GM12874 (cell line): ENCODE data around the gene CACNA1F.

Experiments
- TF ChIP-seq, protein P1 (sequence below): IDR thresholded peaks from 2 replicates; pipeline ENCODE4 v1.5.1; 2011; ENCODE audit warnings: low read depth, mild to moderate bottlenecking, control low read depth, low read length, moderate library complexity; ENCODE audit not compliant: insufficient read depth

The CACNA1F gene

GRCh38 chrX:49247916-49248811, 15.0 kb upstream of the CACNA1F start:
- TF ChIP-seq, protein P1, sequence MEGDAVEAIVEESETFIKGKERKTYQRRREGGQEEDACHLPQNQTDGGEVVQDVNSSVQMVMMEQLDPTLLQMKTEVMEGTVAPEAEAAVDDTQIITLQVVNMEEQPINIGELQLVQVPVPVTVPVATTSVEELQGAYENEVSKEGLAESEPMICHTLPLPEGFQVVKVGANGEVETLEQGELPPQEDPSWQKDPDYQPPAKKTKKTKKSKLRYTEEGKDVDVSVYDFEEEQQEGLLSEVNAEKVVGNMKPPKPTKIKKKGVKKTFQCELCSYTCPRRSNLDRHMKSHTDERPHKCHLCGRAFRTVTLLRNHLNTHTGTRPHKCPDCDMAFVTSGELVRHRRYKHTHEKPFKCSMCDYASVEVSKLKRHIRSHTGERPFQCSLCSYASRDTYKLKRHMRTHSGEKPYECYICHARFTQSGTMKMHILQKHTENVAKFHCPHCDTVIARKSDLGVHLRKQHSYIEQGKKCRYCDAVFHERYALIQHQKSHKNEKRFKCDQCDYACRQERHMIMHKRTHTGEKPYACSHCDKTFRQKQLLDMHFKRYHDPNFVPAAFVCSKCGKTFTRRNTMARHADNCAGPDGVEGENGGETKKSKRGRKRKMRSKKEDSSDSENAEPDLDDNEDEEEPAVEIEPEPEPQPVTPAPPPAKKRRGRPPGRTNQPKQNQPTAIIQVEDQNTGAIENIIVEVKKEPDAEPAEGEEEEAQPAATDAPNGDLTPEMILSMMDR: no peak

DNA sequence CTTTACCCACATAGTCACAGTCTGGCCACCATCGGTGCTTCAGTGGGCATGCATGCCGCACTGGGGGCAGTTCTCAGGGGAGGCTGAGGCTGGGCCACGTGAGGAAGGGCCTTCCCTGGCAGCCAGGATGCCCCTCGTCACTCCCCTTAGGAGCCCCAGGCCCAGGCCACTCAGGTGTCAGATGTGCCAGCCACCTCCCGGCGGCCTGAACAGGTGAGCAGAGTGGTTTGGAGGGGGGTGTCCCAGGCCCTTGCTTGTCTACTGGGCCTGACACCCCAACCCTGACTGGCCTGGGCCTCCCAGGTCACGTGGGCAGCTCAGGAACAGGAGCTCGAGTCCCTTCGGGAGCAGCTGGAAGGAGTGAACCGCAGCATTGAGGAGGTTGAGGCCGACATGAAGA, 14.2 kb upstream of the CACNA1F start:
- TF ChIP-seq, protein P1: no peak

- TF ChIP-seq, protein P1: no peak
Observed at GRCh38 chrX:49246541-49246940, 13.4 kb upstream of the CACNA1F start.

GRCh38 chrX:49244207-49244606, 11.1 kb upstream of the CACNA1F start:
- TF ChIP-seq, protein P1: no peak

GRCh38 chrX:49243166-49243565, 10.0 kb upstream of the CACNA1F start:
- TF ChIP-seq, protein P1: no peak

GRCh38 chrX:49242545-49243066, 9.5 kb upstream of the CACNA1F start:
- TF ChIP-seq, protein P1: no peak

- TF ChIP-seq, protein P1: no peak
Observed at GRCh38 chrX:49238735-49239134, 5.6 kb upstream of the CACNA1F start.
